CD4-positive, alpha-beta T cell (primary cell): ENCODE measurements around the gene ERLEC1. TPM values are rescaled to one million over a fixed set of nuclear protein-coding genes. Genes with fewer than 3 reads are reported as not detected.

ENCODE experiments used
- ATAC-seq: fragments of 200-7000 bp; cut with Tn5 transposase; one replicate; pipeline ENCODE4 v1.10.0; 2022; ENCODE audit warnings: mild to moderate bottlenecking; ENCODE audit not compliant: poor library complexity
- CTCF ChIA-PET: fragments of 350-600 bp; sonication (Branson Sonifier 250); formaldehyde crosslinking; loops from one replicate; lab custom pipeline; 2021; ENCODE audit warnings: antibody characterized with exemption, inconsistent platforms; lab: Charles Lee
- POLR2A ChIA-PET: fragments of 350-600 bp; sonication (Branson Sonifier 250); formaldehyde crosslinking; loops from one replicate; lab custom pipeline; 2021; ENCODE audit warnings: antibody characterized with exemption, inconsistent platforms; lab: Charles Lee
- DNase-seq, 14 experiments: peaks; one replicate each; pipeline ENCODE4 v3.0.0-alpha.2; 2013 to 2020; ENCODE audit warnings: mixed read lengths in 2 of 14
- H3K27ac ChIP-seq, 2 donors: one replicate each; pipeline versions ENCODE4 v1.5.1 to v1.7.0; 2013; ENCODE audit warnings: low read length in 2 of 2, low read depth in 1 of 2, mild to moderate bottlenecking in 1 of 2
- H3K27me3 ChIP-seq, 2 experiments: 1 replicate in 1 of 2; 2 replicates in 1 of 2; pipeline versions ENCODE4 v1.6.1 to v1.7.0; 2013; ENCODE audit warnings: low read length in 2 of 2, control low read depth in 1 of 2, mild to moderate bottlenecking in 1 of 2, moderate library complexity in 1 of 2; ENCODE audit not compliant: insufficient read depth in 2 of 2, control insufficient read depth in 1 of 2
- H3K36me3 ChIP-seq: one replicate; pipeline ENCODE4 v1.6.1; 2013; ENCODE audit warnings: low read length, control low read depth; ENCODE audit not compliant: insufficient read depth
- H3K4me1 ChIP-seq: one replicate; pipeline ENCODE4 v1.6.1; 2013; ENCODE audit warnings: low read length, control low read depth; ENCODE audit not compliant: insufficient read depth
- H3K4me3 ChIP-seq: one replicate; pipeline ENCODE4 v1.5.1; 2013; ENCODE audit warnings: mild to moderate bottlenecking, low read length, moderate library complexity
- H3K9me3 ChIP-seq, 2 experiments: 1 replicate in 1 of 2; 2 replicates in 1 of 2; pipeline versions ENCODE4 v1.6.1 to v1.7.0; 2013; ENCODE audit warnings: low read length in 2 of 2, mild to moderate bottlenecking in 2 of 2, control low read depth in 1 of 2, moderate library complexity in 1 of 2; ENCODE audit not compliant: control insufficient read depth in 1 of 2, insufficient read depth in 1 of 2
- H3K27ac Mint-ChIP-seq: one replicate; pipeline ENCODE4 v1.8.0; 2020; ENCODE audit warnings: mixed read lengths
- H3K27me3 Mint-ChIP-seq: one replicate; pipeline ENCODE4 v1.8.0; 2021; ENCODE audit warnings: mixed read lengths
- H3K36me3 Mint-ChIP-seq: one replicate; pipeline ENCODE4 v1.8.0; 2021; ENCODE audit warnings: low read depth, mixed read lengths
- H3K4me1 Mint-ChIP-seq: one replicate; pipeline ENCODE4 v1.8.0; 2021; ENCODE audit warnings: low read depth, mixed read lengths
- H3K4me3 Mint-ChIP-seq: one replicate; pipeline ENCODE4 v1.8.0; 2020; ENCODE audit warnings: mild to moderate bottlenecking, mixed read lengths
- H3K9me3 Mint-ChIP-seq: one replicate; pipeline ENCODE4 v1.8.0; 2020; ENCODE audit warnings: mixed read lengths
- intact Hi-C, 2 experiments: fragments of 100-400 bp; cut with DNase I in 1 of 2; cut with micrococcal nuclease in 1 of 2; formaldehyde crosslinking; loops; one replicate each; pipeline versions ENCODE4 v1.15.1 to v1.9.0; 2023 to 2025; cut with DNase I, micrococcal nuclease
- total RNA-seq, 174 experiments: library from RNA in 2 of 174; stranded (reverse) in 2 of 174; gene quantifications; one replicate each; pipeline ENCODE4 v1.2.3 and lab custom pipeline; 2021 to 2026
- TF ChIP-seq, protein P1 (sequence below): fragments of 200-600 bp; IDR thresholded peaks from one replicate; pipeline ENCODE4 v1.8.0; 2022; ENCODE audit warnings: antibody characterized with exemption, mild to moderate bottlenecking

The ERLEC1 gene
- total RNA-seq, 2 experiments from 2014 or later = 14.5 to 14.7 TPM

DNA sequence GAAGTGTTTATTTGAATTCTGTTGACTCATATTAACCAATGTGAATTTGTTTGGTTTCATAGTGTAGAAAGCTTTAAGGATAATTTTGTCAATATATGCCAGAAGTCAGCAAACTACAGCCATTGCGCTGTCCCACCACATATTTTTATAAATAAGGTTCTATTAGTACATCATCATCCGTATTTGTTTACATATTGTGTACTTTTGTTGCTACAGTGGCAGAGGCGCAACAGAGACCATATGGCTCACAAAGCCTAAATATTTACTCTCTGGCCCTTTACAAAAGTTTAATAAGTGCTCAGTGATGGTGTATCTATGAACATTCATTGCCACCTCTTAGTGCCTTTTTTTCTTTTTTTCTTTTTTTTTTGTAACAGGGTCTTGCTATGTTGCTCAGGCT is 6.4 kb downstream of the ERLEC1 start:
- intact Hi-C loops = no loop called here
- POLR2A ChIA-PET = no interaction called here
- no peaks in the 10 kb centered on the region for H3K9me3 Mint-ChIP-seq
- no peaks in the 10 kb centered on the region for H3K27me3 ChIP-seq
- CTCF ChIA-PET = no interaction called here
- TF ChIP-seq, protein P1, sequence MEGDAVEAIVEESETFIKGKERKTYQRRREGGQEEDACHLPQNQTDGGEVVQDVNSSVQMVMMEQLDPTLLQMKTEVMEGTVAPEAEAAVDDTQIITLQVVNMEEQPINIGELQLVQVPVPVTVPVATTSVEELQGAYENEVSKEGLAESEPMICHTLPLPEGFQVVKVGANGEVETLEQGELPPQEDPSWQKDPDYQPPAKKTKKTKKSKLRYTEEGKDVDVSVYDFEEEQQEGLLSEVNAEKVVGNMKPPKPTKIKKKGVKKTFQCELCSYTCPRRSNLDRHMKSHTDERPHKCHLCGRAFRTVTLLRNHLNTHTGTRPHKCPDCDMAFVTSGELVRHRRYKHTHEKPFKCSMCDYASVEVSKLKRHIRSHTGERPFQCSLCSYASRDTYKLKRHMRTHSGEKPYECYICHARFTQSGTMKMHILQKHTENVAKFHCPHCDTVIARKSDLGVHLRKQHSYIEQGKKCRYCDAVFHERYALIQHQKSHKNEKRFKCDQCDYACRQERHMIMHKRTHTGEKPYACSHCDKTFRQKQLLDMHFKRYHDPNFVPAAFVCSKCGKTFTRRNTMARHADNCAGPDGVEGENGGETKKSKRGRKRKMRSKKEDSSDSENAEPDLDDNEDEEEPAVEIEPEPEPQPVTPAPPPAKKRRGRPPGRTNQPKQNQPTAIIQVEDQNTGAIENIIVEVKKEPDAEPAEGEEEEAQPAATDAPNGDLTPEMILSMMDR = no peak
- H3K27ac Mint-ChIP-seq = no peak overlapping the region
- no peak overlapping the region for H3K27ac ChIP-seq
- peaks cover 43% of the 10 kb centered on the region for H3K36me3 Mint-ChIP-seq
- peaks cover 24% of the 10 kb centered on the region for H3K4me1 Mint-ChIP-seq
- ATAC-seq = no peak
- H3K4me3 Mint-ChIP-seq = no peak overlapping the region
- no peaks in the 10 kb centered on the region for H3K27me3 Mint-ChIP-seq
- H3K4me3 ChIP-seq = no peak overlapping the region
- H3K4me1 ChIP-seq = peaks cover 11% of the 10 kb centered on the region
- peaks cover 28% of the 10 kb centered on the region for H3K36me3 ChIP-seq
- DNase-seq = no peak
- no peaks in the 10 kb centered on the region for H3K9me3 ChIP-seq

DNA sequence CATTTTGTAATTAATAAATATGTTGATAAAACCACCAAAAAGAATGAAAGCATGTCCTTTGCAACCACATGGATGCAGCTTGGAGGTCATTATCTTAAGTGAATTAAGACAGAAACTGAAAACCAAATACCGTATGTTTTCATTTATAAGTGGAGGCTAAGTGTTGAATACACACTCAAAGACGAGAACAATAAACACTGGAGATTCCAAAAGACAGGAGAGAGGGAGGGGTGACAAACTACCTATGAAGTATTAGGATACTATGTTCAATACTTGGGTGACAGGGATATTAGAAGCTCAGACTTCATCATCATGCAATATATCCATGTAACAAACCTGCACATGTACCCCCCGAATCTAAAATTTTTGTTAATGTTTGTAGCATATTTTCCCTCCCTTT is 7.0 kb downstream of the ERLEC1 start:
- ChIA-PET POLR2A (no interaction called here), CTCF (no interaction called here)
- ATAC-seq = no peak
- Histone ChIP-seq H3K36me3 (peaks cover 34% of the 10 kb centered on the region), H3K4me1 (peaks cover 8% of the 10 kb centered on the region), H3K27me3 (no peaks in the 10 kb centered on the region), H3K9me3 (no peaks in the 10 kb centered on the region), H3K4me3 (no peak overlapping the region), H3K27ac (no peak overlapping the region)
- no peak for DNase-seq
- peaks cover 18% of the 10 kb centered on the region for H3K4me1 Mint-ChIP-seq
- peaks cover 49% of the 10 kb centered on the region for H3K36me3 Mint-ChIP-seq
- intact Hi-C loops = no loop called here
- no peaks in the 10 kb centered on the region for H3K27me3 Mint-ChIP-seq
- H3K4me3 Mint-ChIP-seq = no peak overlapping the region
- no peak overlapping the region for H3K27ac Mint-ChIP-seq
- H3K9me3 Mint-ChIP-seq = no peaks in the 10 kb centered on the region
- TF ChIP-seq, protein P1 = no peak

DNA sequence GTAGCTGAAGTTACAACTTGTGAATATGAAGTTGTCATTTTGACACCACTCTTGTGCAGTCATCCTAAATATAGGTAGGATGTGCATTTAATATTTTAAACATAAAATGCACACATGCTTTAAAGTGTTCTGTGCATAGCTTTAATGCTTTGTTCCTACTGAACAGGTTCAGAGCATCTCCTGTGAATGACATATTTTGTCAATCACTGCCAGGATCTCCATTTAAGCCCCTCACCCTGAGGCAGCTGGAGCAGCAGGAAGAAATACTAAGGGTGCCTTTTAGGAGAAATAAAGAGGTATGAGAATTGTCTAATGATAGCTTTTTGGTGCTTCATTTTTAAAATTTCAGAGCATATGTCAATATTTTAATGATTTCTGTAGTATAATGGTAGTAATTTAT is 14.7 kb downstream of the ERLEC1 start:
- Mint-ChIP-seq H3K36me3 (peaks cover 88% of the 10 kb centered on the region), H3K9me3 (no peaks in the 10 kb centered on the region), H3K4me1 (no peaks in the 10 kb centered on the region), H3K27ac (no peak overlapping the region), H3K4me3 (no peak overlapping the region), H3K27me3 (no peaks in the 10 kb centered on the region)
- ATAC-seq (no peak), DNase-seq (no peak)
- Histone ChIP-seq H3K27ac (no peak overlapping the region), H3K4me1 (no peaks in the 10 kb centered on the region), H3K4me3 (no peak overlapping the region), H3K9me3 (no peaks in the 10 kb centered on the region), H3K27me3 (no peaks in the 10 kb centered on the region), H3K36me3 (peaks cover 61% of the 10 kb centered on the region)
- intact Hi-C loops = no loop called here
- ChIA-PET POLR2A (no interaction called here), CTCF (interaction anchor here (1.7 kb wide), 1 partner anchor 21 kb away, joined by 3 read pairs; no protein-coding TSS in a partner anchor)
- TF ChIP-seq, protein P1 = no peak
